ES-I3 (cell line): ENCODE data around the gene IFI27.

Experiments used
- H3K36me3 ChIP-seq: 2 replicates; pipeline ENCODE4 v1.6.1; 2013; ENCODE audit warnings: mild to moderate bottlenecking, low read length, control low read depth, moderate library complexity; ENCODE audit not compliant: insufficient read depth
- H3K4me1 ChIP-seq: 2 replicates; pipeline ENCODE4 v1.6.1; 2013; ENCODE audit warnings: mild to moderate bottlenecking, control low read depth, low read length; ENCODE audit not compliant: insufficient read depth
- H3K9ac ChIP-seq: 2 replicates; pipeline ENCODE4 v1.6.1; 2013; ENCODE audit warnings: low read depth, mild to moderate bottlenecking, low read length, moderate library complexity
- H3K9me3 ChIP-seq: 2 replicates; pipeline ENCODE4 v1.6.1; 2013; ENCODE audit warnings: mild to moderate bottlenecking, low read length, moderate library complexity; ENCODE audit not compliant: control insufficient read depth, insufficient read depth

Gene IFI27

DNA sequence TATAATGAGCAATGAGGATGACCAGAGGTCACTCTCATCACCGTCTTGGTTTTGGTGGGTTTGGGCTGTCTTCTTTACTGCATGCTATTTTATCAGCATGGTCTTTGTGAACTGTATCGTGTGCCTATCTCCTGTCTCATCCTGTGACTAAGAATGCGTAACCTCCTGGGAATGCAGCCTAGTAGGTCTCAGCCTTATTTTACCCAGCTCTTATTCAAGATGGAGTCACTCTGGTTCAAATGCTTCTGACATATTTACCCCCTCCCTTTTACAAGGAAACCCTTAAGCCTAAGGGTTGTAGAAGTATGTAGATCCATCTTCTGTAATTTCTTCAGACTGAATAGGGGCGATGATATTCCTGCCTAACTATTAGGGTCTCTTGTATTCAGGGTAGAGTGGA lies 21.1 kb upstream of the IFI27 start:
- Histone ChIP-seq H3K9ac (no peak overlapping the region), H3K4me1 (no peaks in the 10 kb centered on the region), H3K9me3 (no peaks in the 10 kb centered on the region; the same call in 1 of the 2 replicates), H3K36me3 (no peaks in the 10 kb centered on the region)

- H3K36me3 ChIP-seq = no peaks in the 10 kb centered on the region
- H3K4me1 ChIP-seq = no peaks in the 10 kb centered on the region
- no peak overlapping the region for H3K9ac ChIP-seq
- no peaks in the 10 kb centered on the region for H3K9me3 ChIP-seq
Measured at GRCh38 chr14:94093418-94093817, 17.1 kb upstream of the IFI27 start.

GRCh38 chr14:94097091-94097490 lies 13.4 kb upstream of the IFI27 start:
- no peaks in the 10 kb centered on the region for H3K36me3 ChIP-seq
- H3K9ac ChIP-seq = no peak overlapping the region
- H3K9me3 ChIP-seq = no peaks in the 10 kb centered on the region
- H3K4me1 ChIP-seq = no peaks in the 10 kb centered on the region

GRCh38 chr14:94098326-94098992 lies 12.1 kb upstream of the IFI27 start:
- Histone ChIP-seq H3K4me1 (no peaks in the 10 kb centered on the region), H3K36me3 (no peaks in the 10 kb centered on the region), H3K9ac (no peak overlapping the region), H3K9me3 (no peaks in the 10 kb centered on the region)

- H3K4me1 ChIP-seq = no peaks in the 10 kb centered on the region
- H3K9me3 ChIP-seq = no peaks in the 10 kb centered on the region
- no peak overlapping the region for H3K9ac ChIP-seq
- H3K36me3 ChIP-seq = 0 out of 2 replicates have a peak, but pooled peaks cover 3% of the 10 kb centered on the region
Measured at GRCh38 chr14:94099006-94099405, 11.5 kb upstream of the IFI27 start.

GRCh38 chr14:94100847-94101246 lies 9.7 kb upstream of the IFI27 start:
- H3K36me3 ChIP-seq = 0 out of 2 replicates have a peak, but pooled peaks cover 3% of the 10 kb centered on the region
- H3K9ac ChIP-seq = no peak overlapping the region
- no peaks in the 10 kb centered on the region for H3K9me3 ChIP-seq
- no peaks in the 10 kb centered on the region for H3K4me1 ChIP-seq

GRCh38 chr14:94101748-94102147 lies 8.8 kb upstream of the IFI27 start:
- 0 out of 2 replicates have a peak, but pooled peaks cover 3% of the 10 kb centered on the region for H3K36me3 ChIP-seq
- no peaks in the 10 kb centered on the region for H3K9me3 ChIP-seq
- H3K4me1 ChIP-seq = no peaks in the 10 kb centered on the region
- H3K9ac ChIP-seq = no peak overlapping the region

DNA sequence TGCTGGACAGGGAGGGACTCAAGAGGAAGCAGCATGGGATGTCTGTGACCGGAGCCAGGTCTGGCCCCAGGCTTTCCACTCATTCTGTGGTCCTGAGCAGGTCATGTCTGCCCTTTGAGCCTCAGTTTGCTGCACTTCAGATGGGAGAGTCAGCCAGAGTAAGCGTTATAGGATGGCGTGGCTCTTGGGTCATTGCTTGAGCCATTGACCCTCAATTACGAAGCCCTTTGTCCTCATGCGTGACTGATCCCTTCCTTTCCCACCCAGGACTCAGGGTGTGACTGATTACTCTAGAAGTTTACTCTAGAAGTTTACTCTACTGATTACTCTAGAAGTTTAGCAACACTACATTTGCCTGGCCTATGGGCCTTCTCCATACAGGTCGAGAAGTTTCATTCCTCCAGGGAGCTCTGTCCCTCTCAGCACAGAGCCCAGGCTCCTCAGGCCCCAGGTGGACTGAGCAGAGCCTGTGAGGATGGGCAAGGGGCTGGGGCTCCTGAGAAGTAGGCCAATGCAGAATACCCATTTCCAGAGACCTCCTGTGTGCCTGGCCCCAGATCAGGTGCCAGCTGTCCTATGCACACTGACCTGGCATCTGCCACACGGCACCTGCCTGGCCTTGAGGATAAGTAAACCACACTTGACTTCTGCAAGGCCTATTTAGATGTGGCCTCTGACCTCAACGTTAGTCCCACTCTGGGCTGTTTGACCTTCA lies 7.6 kb upstream of the IFI27 start:
- no peak overlapping the region for H3K9ac ChIP-seq
- no peaks in the 10 kb centered on the region for H3K9me3 ChIP-seq
- H3K36me3 ChIP-seq = 0 out of 2 replicates have a peak, but pooled peaks cover 3% of the 10 kb centered on the region
- H3K4me1 ChIP-seq = no peaks in the 10 kb centered on the region

GRCh38 chr14:94103554-94104150 lies 6.9 kb upstream of the IFI27 start:
- no peak overlapping the region for H3K9ac ChIP-seq
- 0 out of 2 replicates have a peak, but pooled peaks cover 3% of the 10 kb centered on the region for H3K36me3 ChIP-seq
- H3K9me3 ChIP-seq = no peaks in the 10 kb centered on the region
- H3K4me1 ChIP-seq = no peaks in the 10 kb centered on the region

DNA sequence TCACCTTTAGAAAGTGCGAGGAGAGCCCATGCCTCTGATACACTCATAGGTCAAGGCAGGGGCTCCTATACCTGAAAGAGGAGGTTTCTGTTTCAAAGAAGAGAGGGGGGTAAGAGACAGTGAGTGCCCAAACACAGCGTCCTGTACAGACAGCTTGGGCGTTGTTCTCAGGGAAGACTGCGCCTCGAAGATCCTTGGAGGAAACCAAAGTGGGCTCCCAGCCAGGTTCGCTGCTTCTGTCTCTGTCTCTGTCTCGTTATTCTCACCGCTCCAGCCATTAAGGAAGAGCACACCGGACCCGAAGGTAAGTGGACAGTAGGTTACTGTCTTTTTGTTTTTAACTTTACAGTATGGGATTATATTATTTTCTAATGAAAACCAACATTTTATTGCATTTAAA lies 5.8 kb upstream of the IFI27 start:
- peaks cover 5% of the 10 kb centered on the region; the same call in 1 of the 2 replicates for H3K4me1 ChIP-seq
- 0 out of 2 replicates have a peak, but pooled peaks cover 3% of the 10 kb centered on the region for H3K36me3 ChIP-seq
- no peaks in the 10 kb centered on the region for H3K9me3 ChIP-seq
- no peak overlapping the region for H3K9ac ChIP-seq

DNA sequence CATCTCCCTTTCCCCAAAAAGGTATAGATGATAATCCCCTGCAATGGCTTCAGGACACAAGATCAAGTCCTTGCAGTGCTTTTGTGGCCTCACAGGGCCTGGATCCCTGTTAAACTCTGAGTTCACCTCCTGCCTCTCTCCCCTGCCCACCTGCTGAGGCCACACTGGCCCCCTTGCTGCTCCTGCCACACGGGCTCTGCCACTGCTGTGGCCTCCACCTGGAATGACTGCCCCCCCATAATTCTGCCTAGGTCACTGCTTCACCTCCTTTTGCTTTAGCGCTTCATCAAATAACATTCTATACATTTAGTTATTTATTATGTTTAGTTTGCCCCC lies 653 bp upstream of the IFI27 start:
- Histone ChIP-seq H3K36me3 (no peaks in the 10 kb centered on the region), H3K9me3 (no peaks in the 10 kb centered on the region), H3K9ac (no peak overlapping the region), H3K4me1 (peaks cover 13% of the 10 kb centered on the region; the same call in 1 of the 2 replicates)

DNA sequence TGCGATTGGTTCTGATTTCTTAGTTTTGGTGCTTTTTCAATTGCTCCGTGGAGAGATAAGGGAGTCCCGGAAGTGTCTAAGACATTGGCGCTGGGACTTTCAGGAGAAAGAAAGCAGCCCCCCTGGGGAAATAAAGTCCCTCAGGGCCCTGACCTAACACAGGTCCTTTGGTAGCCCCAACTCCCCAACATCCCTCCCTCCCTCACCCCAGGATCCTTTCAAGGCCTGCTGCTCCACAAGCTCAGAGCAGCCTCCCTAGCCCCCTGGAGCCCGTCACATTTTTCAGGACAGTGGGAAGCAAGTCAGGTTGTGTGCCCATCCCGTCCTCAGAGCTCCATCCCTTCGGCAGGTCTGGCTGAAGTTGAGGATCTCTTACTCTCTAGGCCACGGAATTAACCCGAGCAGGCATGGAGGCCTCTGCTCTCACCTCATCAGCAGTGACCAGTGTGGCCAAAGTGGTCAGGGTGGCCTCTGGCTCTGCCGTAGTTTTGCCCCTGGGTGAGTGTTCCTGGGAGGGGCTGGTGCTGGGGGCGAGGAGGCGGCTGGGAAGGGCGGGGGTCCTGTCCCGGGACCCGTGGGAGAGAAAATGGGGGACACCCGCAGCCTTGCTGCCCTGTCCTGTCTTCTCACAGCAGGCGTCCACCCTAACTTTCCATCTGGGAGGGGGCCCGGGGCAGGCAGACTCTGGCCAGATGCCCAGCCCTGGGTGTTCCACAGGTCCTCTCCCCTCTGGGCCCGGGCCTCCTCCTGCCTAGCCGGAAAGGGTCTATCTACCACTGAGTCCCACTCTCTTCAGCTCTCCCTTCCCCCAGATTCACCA lies 950 bp downstream of the IFI27 start:
- H3K36me3 ChIP-seq = no peaks in the 10 kb centered on the region
- H3K4me1 ChIP-seq = peaks cover 13% of the 10 kb centered on the region; the same call in 1 of the 2 replicates
- no peak overlapping the region for H3K9ac ChIP-seq
- no peaks in the 10 kb centered on the region for H3K9me3 ChIP-seq

DNA sequence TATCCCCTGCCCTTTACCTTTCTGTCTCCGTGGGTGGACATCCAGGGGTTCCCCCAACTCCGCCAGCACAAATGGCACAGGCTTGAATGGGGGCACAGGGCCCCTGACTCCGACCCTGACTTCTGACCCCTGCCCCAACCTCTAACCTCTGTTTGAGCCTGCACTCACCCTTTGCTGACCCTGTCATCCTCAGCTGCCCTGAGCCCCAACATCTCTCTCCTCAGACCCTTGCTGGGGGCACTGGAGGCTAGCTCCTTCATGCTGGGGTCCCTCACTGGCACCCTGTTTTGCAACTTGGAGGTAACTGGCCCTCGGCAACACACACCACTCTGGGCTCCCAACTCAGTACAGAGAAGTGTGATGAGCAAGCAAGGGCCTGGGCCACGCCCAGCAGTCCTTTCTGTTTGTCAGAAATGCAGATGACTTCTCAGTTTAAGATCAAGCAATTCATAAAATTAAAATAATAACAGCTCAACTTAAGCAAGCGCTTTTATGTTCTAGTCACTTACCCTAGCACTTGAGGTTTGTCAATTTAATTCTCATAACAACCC lies 2.1 kb downstream of the IFI27 start:
- no peaks in the 10 kb centered on the region for H3K36me3 ChIP-seq
- no peaks in the 10 kb centered on the region for H3K9me3 ChIP-seq
- peaks cover 13% of the 10 kb centered on the region; the same call in 1 of the 2 replicates for H3K4me1 ChIP-seq

GRCh38 chr14:94113073-94113472 lies 2.5 kb downstream of the IFI27 start:
- Histone ChIP-seq H3K9me3 (no peaks in the 10 kb centered on the region), H3K36me3 (no peaks in the 10 kb centered on the region), H3K4me1 (peaks cover 13% of the 10 kb centered on the region; the same call in 1 of the 2 replicates), H3K9ac (no peak overlapping the region)

More for the DNA sequence above, 2.1 kb downstream of the IFI27 start:
- H3K9ac ChIP-seq = no peak overlapping the region
